Left kidney (tissue), 2 donors: ENCODE results near the gene HBP1. TPM values are rescaled to one million over a fixed set of nuclear protein-coding genes. Genes with fewer than 3 reads are reported as not detected.
A peak's percentile ranks its signal among the peaks of the same experiment; 100 is the strongest.
"Not testable (repeated sequence)": the region's sequence is repeated elsewhere in the genome, so short reads cannot be mapped to it uniquely, and the experiment has no call there.

Experiments
- DNase-seq: peaks from one replicate; pipeline ENCODE4 v3.0.0-alpha.2; 2013
- polyA plus RNA-seq: library from polyadenylated mRNA; unstranded; fragments of 120-200 nt; gene quantifications from one replicate; pipeline ENCODE4 v1.2.1, GENCODE V29; 2013; ENCODE audit not compliant: insufficient read length

Gene HBP1
- polyA plus RNA-seq, 1 donor, result 133 TPM

GRCh38 chr7:107150375-107151073, 18.3 kb upstream of the HBP1 start:
- peak; percentile 66 for DNase-seq

- DNase-seq, result no peak
Measured at GRCh38 chr7:107151538-107151937, 17.3 kb upstream of the HBP1 start.

DNA sequence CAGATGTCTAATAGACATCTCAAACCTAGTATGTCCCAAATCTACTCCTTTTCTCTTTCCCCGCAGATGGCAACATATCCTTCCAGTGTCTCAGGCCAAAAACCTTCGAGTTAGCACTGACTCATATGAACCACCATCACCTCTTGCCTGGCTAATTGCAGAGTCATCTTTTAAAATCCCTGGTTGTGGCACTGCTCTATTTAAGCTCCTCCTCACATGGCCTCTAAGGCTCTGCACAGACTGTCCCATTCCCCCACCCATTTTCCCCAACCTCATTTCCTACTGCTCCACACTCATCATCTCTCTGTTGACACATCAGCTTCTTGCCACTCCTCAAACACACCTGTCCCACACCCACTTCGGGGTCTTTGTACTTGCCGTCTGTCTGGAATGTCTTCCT, 16.8 kb upstream of the HBP1 start:
- DNase-seq, result no peak

GRCh38 chr7:107154826-107155225, 14.0 kb upstream of the HBP1 start:
- no peak for DNase-seq

- DNase-seq, result not testable (repeated sequence)
Measured at GRCh38 chr7:107155726-107156125, 13.1 kb upstream of the HBP1 start.

- DNase-seq, result no peak
Measured at GRCh38 chr7:107157091-107157490, 11.7 kb upstream of the HBP1 start.

DNA sequence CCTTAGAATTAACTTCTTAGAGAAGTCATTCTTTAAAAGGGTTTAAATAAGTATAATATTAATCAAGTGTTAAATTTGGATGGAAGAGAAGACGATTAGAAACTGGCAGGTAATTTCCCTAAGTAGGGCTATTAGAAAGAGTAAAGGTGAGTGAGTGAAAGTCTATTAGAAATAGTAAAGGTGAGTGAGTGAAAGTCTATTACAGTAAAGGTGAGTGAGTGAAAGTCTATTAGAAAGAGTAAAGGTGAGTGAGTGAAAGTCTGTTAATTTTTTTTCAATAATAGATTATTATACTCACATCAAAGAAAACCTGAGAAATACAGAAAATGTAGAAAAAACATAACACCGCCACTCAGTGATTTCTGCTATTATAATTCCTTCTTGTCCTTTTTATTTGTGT, 10.8 kb upstream of the HBP1 start:
- DNase-seq, result no peak

- DNase-seq, result no peak
Measured at GRCh38 chr7:107160389-107160788, 8.4 kb upstream of the HBP1 start.

GRCh38 chr7:107161415-107161814, 7.4 kb upstream of the HBP1 start:
- DNase-seq, result no peak

DNA sequence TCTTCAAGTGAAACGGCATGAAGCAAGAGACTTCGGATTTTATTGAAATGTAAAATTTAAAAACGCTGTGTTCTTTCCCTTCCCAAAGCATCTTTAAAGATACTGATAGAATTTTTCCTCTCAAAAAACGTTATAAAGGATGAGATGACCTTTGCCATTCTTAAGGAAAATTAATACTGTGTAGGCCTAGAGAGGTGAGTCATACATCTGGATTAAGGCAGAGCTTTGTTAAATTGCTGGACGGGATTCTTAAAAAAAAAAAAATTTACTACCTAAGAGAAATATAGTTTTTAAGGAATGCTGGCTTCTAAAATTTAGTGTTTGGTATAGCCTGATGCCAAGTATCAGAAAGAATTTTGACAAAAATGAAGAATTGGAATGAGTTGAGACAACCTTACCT, 6.3 kb upstream of the HBP1 start:
- DNase-seq, result no peak

GRCh38 chr7:107164092-107164491, 4.7 kb upstream of the HBP1 start:
- DNase-seq, result no peak

DNA sequence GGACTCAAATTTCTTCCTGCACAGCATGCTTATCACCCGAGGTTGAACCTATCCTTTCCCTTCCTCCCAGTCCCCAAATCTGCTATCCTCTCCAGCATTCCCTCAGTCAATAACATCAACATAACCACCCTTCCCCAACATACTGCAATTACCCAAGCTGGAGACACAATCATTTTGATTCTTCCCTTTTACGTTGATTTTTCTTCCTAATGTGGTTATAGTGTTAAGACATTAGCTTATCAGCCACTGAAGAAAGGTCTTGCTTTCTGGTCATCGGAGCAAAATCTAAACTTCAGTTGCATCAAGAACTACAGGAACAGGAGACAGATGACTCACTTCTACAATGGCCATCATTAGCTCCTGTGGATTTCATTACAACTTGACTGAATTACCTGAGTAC, 3.5 kb upstream of the HBP1 start:
- DNase-seq, result no peak

GRCh38 chr7:107166736-107167426, 1.9 kb upstream of the HBP1 start:
- DNase-seq, result no peak

- DNase-seq, result peak; percentile 76
Measured at GRCh38 chr7:107167483-107168232, 1.1 kb upstream of the HBP1 start.

DNA sequence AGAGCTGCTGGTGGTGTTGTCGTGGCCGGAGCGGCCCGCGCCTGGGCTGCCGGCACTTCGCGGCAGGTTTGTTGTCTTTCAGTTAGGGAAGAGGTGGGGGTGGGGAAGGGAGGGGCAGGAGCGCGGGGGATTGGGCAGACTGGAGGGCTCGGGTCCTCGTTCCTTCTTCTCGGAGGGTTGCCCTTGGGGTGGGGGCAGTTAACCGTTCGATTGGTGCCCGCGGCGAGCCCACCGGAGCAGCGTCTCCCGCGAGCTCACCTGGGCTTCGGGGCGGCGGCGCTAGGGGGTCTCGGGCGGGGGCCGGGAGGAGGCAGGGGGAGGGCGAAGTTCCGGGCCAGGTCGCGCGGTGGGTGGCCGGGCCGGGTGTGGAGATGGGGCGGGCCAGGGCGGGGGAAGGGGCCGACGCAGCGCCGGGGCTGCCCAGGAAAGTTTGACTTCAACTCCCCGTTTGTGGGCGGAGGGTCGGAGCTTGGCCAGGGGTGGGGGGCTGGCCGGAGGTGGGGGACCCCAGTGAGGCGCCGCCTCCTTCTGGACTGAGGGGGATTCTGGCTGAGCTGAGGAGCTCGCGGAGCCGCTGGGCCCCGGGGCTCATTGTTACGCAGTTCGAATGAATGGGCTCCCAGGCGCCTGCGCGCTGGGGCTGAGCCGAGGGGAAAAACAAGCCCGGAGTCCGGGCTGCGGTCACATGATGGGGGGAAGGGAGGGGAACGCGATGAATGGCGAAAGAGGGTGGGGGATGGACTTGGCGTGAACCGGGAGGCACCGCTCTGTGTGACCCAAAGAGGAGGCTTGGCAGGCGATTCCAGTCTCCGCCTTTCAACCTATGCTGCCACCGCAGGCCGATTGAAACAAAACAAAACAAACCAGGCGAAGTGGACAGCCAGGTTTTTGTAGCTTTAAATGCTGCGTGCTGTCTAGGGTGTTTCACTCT, 582 bp downstream of the HBP1 start:
- DNase-seq, result peak; percentile 96

DNA sequence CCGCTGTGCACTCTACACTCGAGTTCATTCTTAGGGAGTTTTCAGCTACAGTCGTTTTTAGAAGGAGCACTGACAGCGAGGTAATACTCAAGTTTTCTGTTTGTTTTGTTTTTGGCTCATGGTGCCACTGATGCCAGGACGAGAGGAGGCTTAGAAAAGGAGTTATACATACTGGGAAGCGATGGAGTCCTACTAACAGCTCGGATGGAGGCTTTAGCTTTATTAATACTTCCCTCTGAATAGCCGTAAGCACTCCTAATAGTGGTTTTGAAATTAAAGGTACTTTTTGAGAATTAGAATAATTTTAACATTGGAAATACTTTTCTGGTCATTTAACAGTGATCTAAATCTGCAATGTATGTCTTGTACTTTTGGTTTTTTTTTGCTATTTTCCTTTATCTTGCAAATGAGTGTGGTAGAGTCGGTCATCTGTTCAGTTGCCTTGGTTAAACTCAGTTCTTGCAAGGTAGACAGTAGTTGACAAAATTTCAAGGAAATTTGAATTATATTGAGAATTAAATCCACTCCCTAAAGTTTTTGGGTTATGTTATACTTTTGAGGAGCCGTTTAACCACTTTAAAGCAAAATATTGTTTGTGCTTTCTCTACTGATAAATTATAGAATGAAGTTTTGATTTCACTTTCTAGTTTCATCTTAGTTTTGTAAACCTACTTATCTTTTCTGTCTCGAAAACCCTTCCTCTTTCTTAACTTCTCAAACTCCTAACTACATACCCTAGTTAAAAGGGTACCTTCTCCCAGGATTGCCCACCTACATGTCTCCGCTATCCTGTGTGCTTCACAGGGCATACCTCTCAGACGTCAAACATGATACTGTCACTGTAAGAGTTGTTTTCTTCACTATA, 1.5 kb downstream of the HBP1 start:
- DNase-seq, result no peak

- DNase-seq, result no peak
Measured at GRCh38 chr7:107171496-107171895, 2.7 kb downstream of the HBP1 start.

GRCh38 chr7:107172276-107173032, 3.7 kb downstream of the HBP1 start:
- DNase-seq, result no peak

- DNase-seq, result no peak
Measured at GRCh38 chr7:107173191-107173590, 4.4 kb downstream of the HBP1 start.

DNA sequence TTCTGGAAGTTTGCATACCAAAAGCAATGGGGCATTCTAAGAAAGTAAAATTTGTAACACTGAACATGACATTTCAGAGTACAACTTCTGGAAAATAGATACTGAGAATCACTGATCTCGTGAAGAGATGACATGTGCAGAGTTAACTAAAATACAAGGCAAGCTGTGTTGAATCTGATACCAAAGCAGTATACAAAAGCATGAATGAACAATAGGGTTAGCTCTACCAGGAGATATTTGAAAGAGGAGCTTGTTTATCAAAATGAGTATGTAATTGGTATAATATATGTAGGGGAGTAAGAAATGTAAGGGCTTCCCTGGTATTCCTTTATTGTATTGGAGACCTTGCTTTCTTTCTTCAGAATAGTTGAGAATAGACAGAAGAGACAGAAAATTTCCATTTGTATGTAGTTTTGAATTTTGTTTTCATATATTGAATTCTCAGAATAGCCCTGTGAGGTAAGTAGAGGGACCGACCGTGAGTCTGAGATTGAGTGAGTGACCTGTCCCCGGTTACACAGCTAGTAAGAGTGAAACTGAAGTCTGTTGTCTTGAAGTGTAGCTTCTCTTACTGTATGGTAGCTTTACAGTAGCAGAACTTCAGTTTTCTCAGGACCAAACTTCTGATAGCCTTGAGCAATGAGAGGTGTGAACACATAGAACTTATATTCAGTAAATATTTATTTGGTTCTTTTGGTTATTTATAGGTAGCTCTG, 5.0 kb downstream of the HBP1 start:
- no peak for DNase-seq
